ENCODE measurements around the gene PYROXD2.
A peak's percentile ranks its signal among the peaks of the same experiment; 100 is the strongest.

The PYROXD2 gene

DNA sequence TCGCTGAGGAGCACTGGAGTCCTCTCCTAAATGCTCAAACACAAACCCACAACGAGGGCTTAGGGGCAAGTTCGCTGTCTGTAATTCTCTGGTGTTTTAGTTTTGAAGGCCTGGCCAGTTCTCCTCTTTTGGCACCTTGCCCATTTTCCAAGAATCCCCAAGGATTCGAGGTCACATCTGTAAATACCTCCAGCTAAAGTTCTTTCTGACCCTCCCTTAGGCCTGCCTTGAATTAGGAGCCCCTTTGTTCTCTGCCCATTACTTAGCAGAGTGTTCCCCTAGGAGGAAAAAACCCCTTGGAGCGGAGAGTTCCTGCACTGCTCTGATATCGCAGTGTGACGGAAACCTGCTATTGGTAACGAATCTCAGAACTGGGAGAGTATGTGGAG is 743 bp upstream of the PYROXD2 start:
- DNase-seq (ENCODE audit: low read depth) = no peak
- no peak overlapping the region for H3K4me3 ChIP-seq (ENCODE audit: low read depth, low read length)
- TF ChIP-seq, protein P1, sequence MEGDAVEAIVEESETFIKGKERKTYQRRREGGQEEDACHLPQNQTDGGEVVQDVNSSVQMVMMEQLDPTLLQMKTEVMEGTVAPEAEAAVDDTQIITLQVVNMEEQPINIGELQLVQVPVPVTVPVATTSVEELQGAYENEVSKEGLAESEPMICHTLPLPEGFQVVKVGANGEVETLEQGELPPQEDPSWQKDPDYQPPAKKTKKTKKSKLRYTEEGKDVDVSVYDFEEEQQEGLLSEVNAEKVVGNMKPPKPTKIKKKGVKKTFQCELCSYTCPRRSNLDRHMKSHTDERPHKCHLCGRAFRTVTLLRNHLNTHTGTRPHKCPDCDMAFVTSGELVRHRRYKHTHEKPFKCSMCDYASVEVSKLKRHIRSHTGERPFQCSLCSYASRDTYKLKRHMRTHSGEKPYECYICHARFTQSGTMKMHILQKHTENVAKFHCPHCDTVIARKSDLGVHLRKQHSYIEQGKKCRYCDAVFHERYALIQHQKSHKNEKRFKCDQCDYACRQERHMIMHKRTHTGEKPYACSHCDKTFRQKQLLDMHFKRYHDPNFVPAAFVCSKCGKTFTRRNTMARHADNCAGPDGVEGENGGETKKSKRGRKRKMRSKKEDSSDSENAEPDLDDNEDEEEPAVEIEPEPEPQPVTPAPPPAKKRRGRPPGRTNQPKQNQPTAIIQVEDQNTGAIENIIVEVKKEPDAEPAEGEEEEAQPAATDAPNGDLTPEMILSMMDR (conservative IDR thresholded peaks at IDR 0.05; ENCODE audit: low read depth, low read length) = no peak

DNA sequence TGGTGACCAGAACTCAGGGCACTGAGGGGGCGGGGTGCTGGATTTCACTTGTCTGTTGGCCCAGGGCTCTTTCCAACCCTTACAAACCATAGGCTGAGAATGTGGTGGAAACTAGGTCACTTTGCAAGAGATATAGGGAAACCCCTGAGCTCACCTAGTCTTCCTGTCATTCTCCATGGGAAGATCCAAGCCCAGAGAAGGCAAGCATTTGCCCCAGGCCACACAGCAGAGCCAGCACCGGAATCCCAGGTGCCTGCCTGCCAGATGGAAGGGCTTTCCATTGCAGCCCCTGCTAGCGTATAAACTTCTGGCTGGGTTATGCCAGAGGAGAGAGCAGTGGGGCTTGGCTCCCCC is 427 bp downstream of the PYROXD2 start:
- peak overlapping the region; percentile 78 for H3K4me3 ChIP-seq (ENCODE audit: low read depth, low read length)
- DNase-seq (ENCODE audit: low read depth) = no peak
- TF ChIP-seq, protein P1 (conservative IDR thresholded peaks at IDR 0.05; ENCODE audit: low read depth, low read length) = no peak

DNA sequence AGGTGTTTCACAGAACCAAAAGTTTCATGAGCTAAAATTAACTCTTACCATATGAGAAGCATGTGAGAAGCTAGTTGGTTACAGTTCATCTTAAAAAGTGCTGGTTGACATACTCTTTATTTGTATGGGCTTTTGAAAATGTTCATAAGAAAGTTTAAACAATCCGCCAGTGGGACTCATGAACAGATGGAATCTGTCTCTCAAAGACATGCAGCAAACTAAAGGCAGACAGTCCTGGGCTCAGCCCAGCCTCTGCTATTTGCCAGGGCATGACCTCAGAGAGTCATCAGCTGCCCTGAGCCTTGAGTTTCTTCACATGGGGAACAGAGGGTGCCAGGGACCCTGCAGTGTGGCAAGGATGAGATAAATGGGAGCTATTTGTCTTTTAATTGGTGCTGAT is 3.2 kb downstream of the PYROXD2 start:
- H3K4me3 ChIP-seq (ENCODE audit: low read depth, low read length) = no peak overlapping the region
- TF ChIP-seq, protein P1 (conservative IDR thresholded peaks at IDR 0.05; ENCODE audit: low read depth, low read length) = no peak
- peak; percentile 26 for DNase-seq (ENCODE audit: low read depth)

DNA sequence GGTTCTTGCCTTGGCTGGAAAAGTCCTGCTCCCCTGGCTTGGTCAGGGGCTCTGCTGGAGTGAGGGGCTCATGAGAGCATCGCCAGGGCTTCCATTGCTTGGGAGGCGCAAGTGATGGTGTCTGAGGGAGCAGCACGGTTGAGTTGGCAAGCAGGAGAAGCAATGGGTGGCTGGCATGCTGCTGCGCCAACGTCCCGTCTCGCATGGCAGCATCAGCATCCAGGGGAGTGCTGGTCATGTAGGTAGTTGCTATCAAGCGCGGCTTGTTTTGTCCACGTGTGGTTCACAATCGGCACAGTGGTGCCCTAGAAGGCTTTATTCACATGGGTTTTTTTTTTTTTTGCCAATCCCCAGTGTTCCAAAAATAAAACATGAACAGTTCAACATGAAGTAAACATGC is 3.8 kb downstream of the PYROXD2 start:
- DNase-seq (ENCODE audit: low read depth) = no peak
- H3K4me3 ChIP-seq (ENCODE audit: low read depth, low read length) = no peak overlapping the region
- TF ChIP-seq, protein P1 (conservative IDR thresholded peaks at IDR 0.05; ENCODE audit: low read depth, low read length) = no peak

DNA sequence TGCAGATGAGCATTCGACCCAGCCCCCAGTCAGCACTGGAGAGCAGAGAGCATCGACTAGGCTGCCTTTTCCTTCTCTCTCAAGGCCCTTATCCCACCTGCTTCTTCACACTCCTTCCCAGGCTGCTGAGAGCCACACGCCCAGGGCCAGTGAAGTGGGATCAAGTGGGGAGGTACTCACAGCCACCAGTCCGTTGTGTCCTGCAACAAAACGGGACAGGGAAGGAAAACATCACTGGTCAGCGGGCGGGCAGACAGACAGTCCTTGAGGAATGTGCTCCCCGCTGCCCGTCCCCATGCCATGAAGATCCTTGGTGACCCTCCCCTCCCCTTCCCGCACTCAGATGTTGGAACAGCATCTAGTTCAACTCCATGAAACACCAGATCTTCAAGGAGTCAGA is 4.2 kb downstream of the PYROXD2 start:
- H3K4me3 ChIP-seq (ENCODE audit: low read depth, low read length) = no peak overlapping the region
- no peak for DNase-seq (ENCODE audit: low read depth)
- TF ChIP-seq, protein P1 (conservative IDR thresholded peaks at IDR 0.05; ENCODE audit: low read depth, low read length) = no peak

DNA sequence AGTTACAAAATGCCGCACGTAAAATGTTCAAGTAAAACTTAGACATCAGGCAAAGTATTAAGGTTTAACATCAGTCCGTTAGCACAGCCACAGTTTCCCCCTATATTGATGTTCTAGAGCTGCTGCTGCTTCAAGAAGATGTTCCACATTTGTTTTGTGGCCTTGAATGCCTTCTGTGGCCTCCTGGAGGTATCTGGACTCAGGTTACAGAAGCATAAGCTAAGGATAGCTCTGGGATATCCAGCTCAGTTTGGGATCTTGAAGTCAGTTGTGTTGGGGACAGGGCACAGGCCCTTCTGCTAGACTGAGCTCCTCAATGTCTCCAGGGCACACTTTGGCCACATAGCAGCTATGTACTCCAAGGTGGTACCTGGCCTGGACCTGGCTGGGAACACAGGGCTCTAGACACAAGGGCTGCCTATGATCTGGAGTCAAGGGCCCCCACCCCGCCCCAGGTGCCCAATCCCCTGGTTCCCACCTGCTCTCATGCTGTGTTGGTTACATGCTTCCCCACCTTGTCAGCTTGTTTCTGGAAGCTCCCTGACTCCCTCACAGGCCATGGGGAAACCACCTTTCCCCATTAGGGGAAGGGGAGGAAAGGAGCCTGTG is 4.7 kb downstream of the PYROXD2 start:
- TF ChIP-seq, protein P1 (conservative IDR thresholded peaks at IDR 0.05; ENCODE audit: low read depth, low read length) = no peak
- no peak overlapping the region for H3K4me3 ChIP-seq (ENCODE audit: low read depth, low read length)
- DNase-seq (ENCODE audit: low read depth) = no peak

DNA sequence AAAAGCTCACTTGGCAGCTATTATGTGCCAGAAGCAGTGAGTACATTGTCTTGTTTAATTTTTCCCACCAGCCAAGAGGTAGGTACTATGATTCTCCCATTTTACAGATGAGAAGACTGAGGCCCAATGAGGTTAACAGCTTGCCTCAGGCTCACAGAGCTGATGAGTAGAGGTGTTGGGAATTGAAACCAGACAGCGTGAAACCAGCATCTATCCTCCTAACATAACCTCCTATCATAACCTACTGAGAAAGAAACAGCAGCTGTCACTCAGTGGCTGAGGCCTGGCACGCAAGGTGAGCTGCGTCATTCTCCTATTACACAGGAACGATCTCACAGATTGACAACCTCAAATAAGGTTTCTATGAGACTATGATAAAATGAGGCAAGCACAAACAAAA is 6.2 kb downstream of the PYROXD2 start:
- no peak for DNase-seq (ENCODE audit: low read depth)
- no peak overlapping the region for H3K4me3 ChIP-seq (ENCODE audit: low read depth, low read length)
- TF ChIP-seq, protein P1 (conservative IDR thresholded peaks at IDR 0.05; ENCODE audit: low read depth, low read length) = no peak

Measured in choroid plexus epithelial cell (primary cell).